ENCODE results near the gene BUB1.
"Not testable (repeated sequence)": the region's sequence is repeated elsewhere in the genome, so short reads cannot be mapped to it uniquely, and the experiment has no call there.

Gene BUB1

GRCh38 chr2:110653861-110654260, 24.0 kb downstream of the BUB1 start:
- no peak for DNase-seq

- DNase-seq, result no peak
Observed at GRCh38 chr2:110650346-110650745, 27.5 kb downstream of the BUB1 start.

GRCh38 chr2:110647777-110648176, 30.1 kb downstream of the BUB1 start:
- no peak for DNase-seq

GRCh38 chr2:110645616-110646015, 32.2 kb downstream of the BUB1 start:
- DNase-seq, result no peak

- no peak for DNase-seq
Observed at GRCh38 chr2:110644357-110644756, 33.5 kb downstream of the BUB1 start.

GRCh38 chr2:110642360-110642759, 35.5 kb downstream of the BUB1 start:
- DNase-seq, result no peak

- no peak for DNase-seq
Observed at GRCh38 chr2:110639972-110640371, 37.9 kb downstream of the BUB1 start.

GRCh38 chr2:110638952-110639695, 38.7 kb downstream of the BUB1 start:
- no peak for DNase-seq

GRCh38 chr2:110638004-110638403, 39.9 kb downstream of the BUB1 start:
- no peak for DNase-seq

GRCh38 chr2:110637093-110637492, 40.8 kb downstream of the BUB1 start:
- no peak for DNase-seq

- not testable (repeated sequence) for DNase-seq
Observed at GRCh38 chr2:110635949-110636628, 41.8 kb downstream of the BUB1 start.

GRCh38 chr2:110627348-110627747, 50.5 kb downstream of the BUB1 start:
- DNase-seq, result not testable (repeated sequence)

GRCh38 chr2:110619326-110619939, 58.4 kb downstream of the BUB1 start:
- DNase-seq, result not testable (repeated sequence)

- DNase-seq, result not testable (repeated sequence)
Observed at GRCh38 chr2:110613927-110614326, 63.9 kb downstream of the BUB1 start.

GRCh38 chr2:110610613-110611250, 67.1 kb downstream of the BUB1 start:
- not testable (repeated sequence) for DNase-seq

- DNase-seq, result not testable (repeated sequence)
Observed at GRCh38 chr2:110609843-110610612, 67.8 kb downstream of the BUB1 start.

- not testable (repeated sequence) for DNase-seq
Observed at GRCh38 chr2:110608788-110609502, 68.9 kb downstream of the BUB1 start.

- DNase-seq, result not testable (repeated sequence)
Observed at GRCh38 chr2:110605057-110605456, 72.8 kb downstream of the BUB1 start.

GRCh38 chr2:110603917-110604591, 73.8 kb downstream of the BUB1 start:
- DNase-seq, result not testable (repeated sequence)

- DNase-seq, result not testable (repeated sequence)
Observed at GRCh38 chr2:110602139-110602538, 75.7 kb downstream of the BUB1 start.

GRCh38 chr2:110591973-110592372, 85.9 kb downstream of the BUB1 start:
- DNase-seq, result not testable (repeated sequence)

Measured in NCI-H1694 (cell line).